HG03097 (cell line): ENCODE data around the gene ZBTB8A.
A peak's percentile ranks its signal among the peaks of the same experiment; 100 is the strongest.
"Not testable (repeated sequence)": the region's sequence is repeated elsewhere in the genome, so short reads cannot be mapped to it uniquely, and the experiment has no call there.

ENCODE experiments used
- ATAC-seq: cut with Tn5 transposase; IDR thresholded peaks from one replicate; pipeline ENCODE4 v1.9.1; 2021; ENCODE audit not compliant: unreplicated experiment, low FRiP score

The ZBTB8A gene

GRCh38 chr1:32618673-32619221 lies 79.5 kb downstream of the ZBTB8A start:
- ATAC-seq, result no peak

- peak; percentile 77 for ATAC-seq
Measured at GRCh38 chr1:32619701-32620485, 80.7 kb downstream of the ZBTB8A start.

- ATAC-seq, result no peak
Measured at GRCh38 chr1:32622205-32622604, 83.0 kb downstream of the ZBTB8A start.

- no peak for ATAC-seq
Measured at GRCh38 chr1:32622806-32623681, 83.8 kb downstream of the ZBTB8A start.

GRCh38 chr1:32623775-32624174 lies 84.5 kb downstream of the ZBTB8A start:
- ATAC-seq, result no peak

- no peak for ATAC-seq
Measured at GRCh38 chr1:32626176-32626575, 86.9 kb downstream of the ZBTB8A start.

GRCh38 chr1:32627596-32628162 lies 88.5 kb downstream of the ZBTB8A start:
- no peak for ATAC-seq

- ATAC-seq, result not testable (repeated sequence)
Measured at GRCh38 chr1:32630173-32630572, 90.9 kb downstream of the ZBTB8A start.

- no peak for ATAC-seq
Measured at GRCh38 chr1:32632829-32633228, 93.6 kb downstream of the ZBTB8A start.

GRCh38 chr1:32635508-32636277 lies 96.5 kb downstream of the ZBTB8A start:
- no peak for ATAC-seq

- ATAC-seq, result no peak
Measured at GRCh38 chr1:32636914-32637645, 97.9 kb downstream of the ZBTB8A start.

- ATAC-seq, result no peak
Measured at GRCh38 chr1:32639489-32640075, 100.4 kb downstream of the ZBTB8A start.

- ATAC-seq, result not testable (repeated sequence)
Measured at GRCh38 chr1:32642292-32642827, 103.1 kb downstream of the ZBTB8A start.

- ATAC-seq, result no peak
Measured at GRCh38 chr1:32644426-32644825, 105.2 kb downstream of the ZBTB8A start.

GRCh38 chr1:32647308-32648134 lies 108.3 kb downstream of the ZBTB8A start:
- ATAC-seq, result no peak

- peak; percentile 50 for ATAC-seq
Measured at GRCh38 chr1:32650248-32650751, 111.1 kb downstream of the ZBTB8A start, which contains the start of gene ZBTB8OS. Gene ZBTB8OS (minus strand): TSS chr1:32650550. CDS start chr1:32650529, 21 bp downstream.

GRCh38 chr1:32650752-32651460 lies 111.7 kb downstream of the ZBTB8A start, which contains the start of gene RBBP4:
Gene RBBP4 (plus strand): TSS chr1:32651208. CDS start chr1:32651307, 99 bp downstream.
- peak; percentile 86 for ATAC-seq
